HG02678 (cell line): ENCODE data around the gene PCED1B.
"Not testable (repeated sequence)": the region's sequence is repeated elsewhere in the genome, so short reads cannot be mapped to it uniquely, and the experiment has no call there.

Experiments
- ATAC-seq: cut with Tn5 transposase; IDR thresholded peaks from one replicate; pipeline ENCODE4 v1.9.1; 2021; ENCODE audit warnings: mild to moderate bottlenecking, moderate library complexity; ENCODE audit not compliant: unreplicated experiment

PCED1B gene

DNA sequence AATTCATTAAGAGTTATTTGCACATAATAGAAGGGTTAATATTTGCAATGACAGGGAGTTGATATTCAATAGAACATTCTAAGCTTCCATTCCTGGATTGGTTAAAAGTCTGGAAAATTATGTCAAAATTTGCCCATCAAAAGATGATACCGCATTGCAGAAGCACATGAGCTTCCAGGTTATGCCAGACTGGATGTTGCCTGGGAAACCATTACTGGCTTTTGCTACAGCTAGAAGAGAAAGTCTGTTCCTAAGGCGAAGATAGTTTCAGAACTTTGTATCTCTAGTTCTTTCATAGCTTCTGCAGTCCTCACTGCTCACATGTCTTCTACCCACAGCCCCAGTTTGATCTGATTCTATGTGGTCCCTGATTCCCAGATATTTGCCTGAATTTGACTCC lies 122.8 kb downstream of the PCED1B start:
- no peak for ATAC-seq

DNA sequence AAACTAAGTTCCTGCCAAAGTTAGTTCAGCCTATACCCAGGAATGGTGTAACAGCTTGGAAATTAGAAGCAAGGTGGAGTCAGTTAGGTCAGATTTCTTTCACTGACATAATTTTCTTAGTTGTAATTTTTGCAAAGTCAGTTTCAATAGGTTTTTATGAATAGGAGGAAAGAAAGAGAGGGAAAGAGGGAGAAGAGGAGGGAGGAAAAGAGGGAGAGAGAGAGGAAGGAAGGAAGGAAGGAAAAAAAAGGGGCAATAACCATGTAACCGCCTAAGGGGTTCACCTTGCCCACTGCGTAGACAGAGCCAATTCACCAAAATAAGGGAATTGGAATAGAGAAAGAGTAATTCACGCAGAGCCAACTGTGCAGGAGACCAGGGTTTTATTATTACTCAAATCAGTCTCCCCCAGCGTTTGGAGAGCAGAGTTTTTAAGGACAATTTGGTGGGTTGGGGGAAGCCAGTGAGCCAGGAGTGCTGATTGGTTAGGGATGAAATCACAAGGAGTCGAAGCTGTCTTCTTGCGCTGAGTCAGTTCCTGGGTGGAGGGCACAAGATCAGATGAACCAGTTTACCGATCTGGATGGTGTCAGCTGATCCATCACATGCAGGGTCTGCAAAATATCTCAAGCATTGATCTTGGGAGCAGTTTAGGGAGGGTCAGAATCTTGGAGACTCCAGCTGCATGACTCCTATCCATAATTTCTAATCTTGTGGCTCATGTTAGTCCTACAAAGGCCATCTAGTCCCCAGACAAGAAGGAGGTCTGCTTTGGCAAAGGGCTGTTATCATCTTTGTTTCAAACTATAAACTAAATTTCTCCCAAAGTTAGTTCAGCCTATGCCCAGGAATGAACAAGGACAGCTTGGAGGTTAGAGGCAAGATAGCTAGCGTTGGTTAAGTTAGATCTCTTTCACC lies 126.4 kb downstream of the PCED1B start:
- no peak for ATAC-seq

DNA sequence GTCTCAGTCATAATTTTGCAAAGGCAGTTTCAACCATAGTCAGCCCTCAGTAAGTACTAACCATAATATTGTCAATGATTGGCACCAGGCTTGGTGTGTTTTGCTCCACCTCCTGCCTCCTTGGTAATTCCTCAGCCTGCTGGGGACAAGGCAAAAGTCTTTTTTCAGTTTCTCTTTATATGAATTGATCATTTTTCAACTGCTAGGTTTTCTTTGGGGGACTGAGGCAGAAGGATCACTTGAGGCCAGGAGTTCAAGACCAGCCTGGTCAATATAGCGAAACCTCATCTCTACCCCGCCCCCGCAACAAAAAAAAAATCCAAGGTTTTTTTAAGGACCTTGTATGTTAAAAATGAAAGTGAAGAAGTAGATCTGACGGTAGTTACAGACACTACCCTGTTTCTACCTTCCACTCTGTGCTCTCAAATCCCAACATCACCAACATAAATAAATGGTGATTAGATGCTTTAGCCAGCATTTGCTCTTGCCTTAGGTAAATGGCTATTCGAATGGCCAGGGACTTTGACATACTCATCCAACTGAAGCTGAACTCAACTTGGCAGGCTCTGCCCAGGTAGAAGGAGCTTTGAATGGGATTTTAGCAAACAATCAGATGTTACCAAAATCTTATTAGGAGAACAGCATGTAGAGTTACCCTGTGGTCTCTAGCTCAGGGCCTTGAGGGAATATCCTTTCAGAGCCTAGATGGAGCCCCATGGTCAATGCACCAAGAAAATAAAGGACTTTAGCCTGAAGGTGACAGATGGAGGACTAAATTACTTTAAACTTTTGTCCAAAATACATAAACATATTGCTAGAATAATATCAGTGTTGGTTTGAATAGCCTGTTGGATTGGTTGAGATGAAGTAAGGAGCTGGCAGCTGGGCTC lies 127.3 kb downstream of the PCED1B start:
- no peak for ATAC-seq

DNA sequence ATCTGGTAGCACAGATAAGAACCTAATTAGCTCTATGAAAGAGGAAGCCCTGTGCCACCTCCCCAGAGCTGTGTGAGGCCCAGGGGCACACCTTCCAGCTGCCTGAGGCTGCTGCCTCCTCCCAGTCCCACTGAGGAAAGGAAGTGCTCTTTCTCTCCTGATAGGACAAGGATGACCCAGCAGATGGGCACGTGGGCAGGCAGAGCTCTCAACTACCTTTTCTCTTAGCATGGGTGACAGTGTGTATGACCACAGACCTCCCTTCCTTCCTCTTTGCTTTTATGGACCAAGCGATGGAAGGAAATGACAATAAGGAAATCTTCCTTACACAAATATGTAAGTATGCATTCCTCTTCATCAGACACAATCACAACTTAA lies 127.9 kb downstream of the PCED1B start:
- ATAC-seq: peak; percentile 70

DNA sequence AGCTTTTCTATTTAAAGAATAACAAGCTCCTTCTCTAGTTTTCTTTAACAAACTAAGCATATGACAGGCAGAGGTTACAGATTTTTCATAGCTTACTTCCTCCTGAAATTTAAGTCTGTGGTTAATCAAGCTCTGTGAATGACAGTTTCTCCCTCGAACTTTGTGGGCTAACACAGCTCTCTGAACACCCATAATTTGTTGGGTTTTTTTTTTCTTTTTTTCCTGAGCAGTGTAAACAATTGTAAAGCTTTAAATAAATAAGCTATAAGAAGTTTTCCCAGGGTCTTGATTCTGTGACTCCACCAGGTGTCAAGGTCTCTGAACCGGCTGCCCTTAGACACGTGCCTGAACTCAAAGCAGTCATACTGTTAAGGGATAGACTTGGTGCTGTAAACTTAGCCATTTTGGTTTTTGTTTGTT lies 128.4 kb downstream of the PCED1B start:
- peak; percentile 77 for ATAC-seq

DNA sequence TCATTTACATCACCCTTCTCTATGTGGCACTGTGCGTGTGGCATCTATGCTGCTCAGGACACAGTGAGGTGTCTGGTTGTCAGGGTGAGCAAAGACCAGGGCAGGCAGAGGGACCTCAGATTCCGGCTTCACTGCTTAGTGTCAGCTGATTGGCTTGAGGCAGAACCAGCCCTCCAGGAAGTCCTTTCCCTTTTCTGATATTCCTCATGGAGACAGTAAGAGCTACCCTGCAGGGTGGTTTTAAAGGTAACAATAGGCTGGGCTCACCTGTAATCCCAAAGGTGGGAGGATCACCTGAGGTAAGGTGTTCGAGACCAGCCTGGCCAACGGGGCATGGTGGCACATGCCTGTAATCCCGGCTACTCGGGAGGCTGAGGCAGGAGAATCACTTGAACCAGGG lies 129.6 kb downstream of the PCED1B start:
- ATAC-seq: no peak

DNA sequence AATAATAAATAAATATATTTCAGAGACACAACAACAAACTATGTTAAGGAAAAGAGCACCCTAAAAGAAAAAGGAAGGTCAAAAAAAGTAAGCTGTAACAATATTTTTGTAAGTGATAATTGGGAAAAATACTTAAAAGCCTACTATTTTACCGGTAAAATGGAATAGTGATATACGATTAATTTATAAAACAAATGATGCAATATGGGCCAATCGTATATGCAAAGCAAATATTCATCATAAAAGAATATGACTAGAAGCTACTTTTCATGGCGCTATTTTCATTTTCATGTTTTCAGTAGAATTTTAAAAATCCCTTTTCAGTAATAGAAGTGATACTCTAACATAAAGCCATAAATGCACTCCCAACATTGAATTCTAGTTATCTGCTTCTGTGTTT lies 131.4 kb downstream of the PCED1B start:
- ATAC-seq: no peak

DNA sequence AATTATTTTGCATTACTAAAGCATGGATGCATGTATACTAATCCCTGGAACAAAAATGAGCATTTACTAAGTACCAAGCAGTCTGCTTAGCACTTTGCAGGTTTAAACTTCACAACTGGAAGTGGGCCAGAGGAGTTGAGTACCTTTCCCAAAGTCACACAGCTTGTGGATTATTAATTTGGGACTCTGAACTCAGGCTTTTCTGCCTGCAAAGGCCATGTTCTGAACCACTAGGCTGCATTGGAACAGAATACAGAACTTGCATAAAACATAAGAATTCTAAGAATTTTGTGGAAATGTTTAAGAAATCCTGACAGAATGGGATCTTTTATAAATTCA lies 133.2 kb downstream of the PCED1B start:
- no peak for ATAC-seq

DNA sequence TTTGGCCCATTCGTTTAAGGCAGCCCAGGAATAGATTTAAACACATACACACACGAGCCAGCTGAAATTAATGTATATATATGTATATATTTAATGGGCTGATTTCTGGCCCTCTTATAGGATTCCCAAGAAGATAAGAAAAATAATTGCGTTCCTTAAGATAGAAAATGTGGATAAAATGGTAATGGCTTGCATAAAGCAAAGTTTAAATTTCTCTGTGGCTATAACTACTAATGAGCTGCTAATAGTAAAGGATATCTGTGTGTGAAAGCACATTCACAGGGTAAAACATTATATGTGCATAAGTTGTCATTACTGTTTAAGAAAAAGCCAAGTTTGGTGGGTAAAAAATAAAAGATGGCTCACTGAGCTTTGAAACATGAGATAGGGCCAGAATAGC lies 134.0 kb downstream of the PCED1B start:
- no peak for ATAC-seq

DNA sequence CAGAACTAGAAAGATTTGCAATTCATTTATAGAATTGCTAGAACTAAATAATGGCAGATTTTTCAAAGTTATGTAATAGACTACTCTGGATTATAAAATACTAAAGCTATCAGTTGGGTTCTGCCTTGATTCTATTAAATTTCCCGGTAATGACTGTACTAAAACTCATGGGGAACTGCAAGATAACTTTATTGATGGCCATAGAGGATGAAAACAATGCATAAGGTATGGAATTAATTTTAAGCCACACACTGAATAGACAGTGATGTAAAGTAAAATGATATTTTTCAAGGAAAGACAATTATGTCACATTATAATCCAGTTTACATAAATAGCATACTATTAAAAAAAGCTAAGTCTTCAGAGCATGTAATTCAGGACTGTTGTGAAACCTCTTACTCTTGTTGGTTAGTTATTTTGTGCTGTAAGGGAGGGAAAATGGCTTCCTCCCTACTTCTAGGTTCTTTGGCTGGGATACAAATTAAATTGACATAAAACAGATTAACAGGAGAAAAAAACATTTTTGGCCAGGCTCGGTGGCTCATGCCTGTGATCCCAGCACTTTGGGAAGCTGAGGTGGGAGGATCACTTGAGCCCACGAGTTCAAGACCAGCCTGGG lies 134.7 kb downstream of the PCED1B start:
- ATAC-seq: no peak

DNA sequence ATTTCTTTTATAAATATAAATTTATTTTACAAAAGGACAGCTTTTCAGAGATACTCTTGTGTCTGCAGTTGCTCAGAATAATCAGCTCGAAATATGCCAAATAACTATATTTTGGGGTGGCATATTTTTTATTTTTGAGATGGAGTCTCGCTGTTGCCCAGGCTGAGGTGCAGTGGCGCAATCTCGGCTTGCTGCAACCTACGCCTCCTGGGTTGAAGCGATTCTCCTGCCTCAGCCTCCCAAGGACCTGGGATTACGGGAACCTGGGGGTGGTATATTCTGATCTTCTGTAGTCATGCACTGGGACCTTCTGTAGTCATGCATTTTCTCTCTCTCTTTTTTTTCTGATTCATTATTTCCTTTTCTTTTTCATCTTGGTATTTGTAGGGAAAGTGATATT lies 135.3 kb downstream of the PCED1B start:
- ATAC-seq: no peak

DNA sequence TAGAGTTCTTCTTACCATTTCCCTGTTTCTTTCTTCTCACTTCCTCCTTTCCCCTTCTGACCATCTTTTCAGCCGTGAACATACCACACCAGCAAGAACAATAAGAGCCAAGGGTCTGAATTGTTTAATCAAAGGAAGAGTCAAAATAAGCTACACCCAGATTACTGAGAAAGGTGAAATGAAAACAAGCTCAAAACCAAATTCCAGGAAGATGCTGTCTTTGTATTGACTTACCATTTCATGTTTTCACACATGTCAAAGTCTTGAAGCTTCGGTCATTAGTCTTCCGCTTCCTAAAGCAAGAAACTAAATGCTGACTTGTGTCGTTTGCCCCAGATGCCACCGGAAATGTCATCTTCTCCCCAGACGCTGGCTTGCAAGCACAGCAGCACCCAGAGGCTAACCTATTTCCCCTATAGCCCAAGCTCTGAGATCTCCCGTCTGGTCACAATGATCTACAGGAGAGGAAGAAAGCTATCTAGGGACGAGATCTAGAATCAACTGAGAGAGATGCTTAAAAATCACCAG lies 136.8 kb downstream of the PCED1B start:
- ATAC-seq: peak; percentile 83

DNA sequence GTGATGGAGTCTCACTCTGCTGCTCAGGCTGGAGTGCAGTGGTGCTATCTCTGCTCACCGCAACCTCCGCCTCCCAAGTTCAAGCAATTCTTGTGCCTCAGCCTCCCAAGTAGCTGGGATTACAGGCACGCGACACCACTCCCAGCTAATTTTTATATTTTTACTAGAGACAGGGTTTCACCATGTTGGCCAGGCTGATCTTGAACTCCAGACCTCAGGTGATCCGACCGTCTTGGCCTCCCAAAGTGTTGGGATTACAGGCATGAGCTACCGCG lies 138.1 kb downstream of the PCED1B start:
- not testable (repeated sequence) for ATAC-seq

DNA sequence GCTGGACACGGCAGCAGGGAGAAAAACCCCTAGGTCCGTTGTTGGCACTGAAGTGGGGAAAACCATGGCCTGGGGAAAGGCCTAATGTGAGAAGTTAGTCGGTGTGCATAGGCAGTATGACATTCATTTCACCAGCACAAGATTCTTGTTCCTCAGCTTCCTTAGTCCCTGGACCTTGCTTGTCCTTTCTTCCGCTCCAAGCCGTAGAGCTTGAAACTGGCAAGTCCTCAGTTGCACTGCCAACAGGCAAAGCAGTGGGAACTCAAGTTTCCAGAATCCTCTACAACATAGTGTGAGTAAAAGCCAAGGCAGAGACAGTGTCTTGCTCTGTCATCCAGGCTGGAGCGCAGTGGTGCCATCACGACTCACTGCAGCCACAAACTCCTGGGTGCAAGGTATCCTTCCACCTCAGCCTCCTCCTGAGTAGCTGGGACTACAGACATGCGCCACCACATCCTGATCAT lies 138.8 kb downstream of the PCED1B start:
- peak; percentile 32 for ATAC-seq

DNA sequence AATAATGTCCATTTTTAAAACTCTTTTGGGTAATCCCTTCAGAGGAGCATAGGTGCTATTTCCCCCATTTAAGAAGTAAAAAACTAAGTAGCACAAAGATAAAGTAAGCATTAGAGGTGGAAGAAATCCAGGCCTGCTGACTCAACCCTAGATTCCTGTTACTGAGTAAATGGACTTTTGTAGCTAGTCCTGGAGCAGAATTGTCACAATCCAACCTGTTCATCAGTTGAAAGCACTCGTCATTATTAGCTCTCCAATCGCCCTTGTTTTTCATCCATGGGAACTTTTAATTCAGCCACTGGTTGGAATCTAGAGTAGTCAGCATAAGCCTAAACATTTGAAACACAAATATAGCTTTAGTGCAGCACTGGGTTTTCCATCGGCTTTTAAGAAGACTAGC lies 139.8 kb downstream of the PCED1B start:
- ATAC-seq: no peak

DNA sequence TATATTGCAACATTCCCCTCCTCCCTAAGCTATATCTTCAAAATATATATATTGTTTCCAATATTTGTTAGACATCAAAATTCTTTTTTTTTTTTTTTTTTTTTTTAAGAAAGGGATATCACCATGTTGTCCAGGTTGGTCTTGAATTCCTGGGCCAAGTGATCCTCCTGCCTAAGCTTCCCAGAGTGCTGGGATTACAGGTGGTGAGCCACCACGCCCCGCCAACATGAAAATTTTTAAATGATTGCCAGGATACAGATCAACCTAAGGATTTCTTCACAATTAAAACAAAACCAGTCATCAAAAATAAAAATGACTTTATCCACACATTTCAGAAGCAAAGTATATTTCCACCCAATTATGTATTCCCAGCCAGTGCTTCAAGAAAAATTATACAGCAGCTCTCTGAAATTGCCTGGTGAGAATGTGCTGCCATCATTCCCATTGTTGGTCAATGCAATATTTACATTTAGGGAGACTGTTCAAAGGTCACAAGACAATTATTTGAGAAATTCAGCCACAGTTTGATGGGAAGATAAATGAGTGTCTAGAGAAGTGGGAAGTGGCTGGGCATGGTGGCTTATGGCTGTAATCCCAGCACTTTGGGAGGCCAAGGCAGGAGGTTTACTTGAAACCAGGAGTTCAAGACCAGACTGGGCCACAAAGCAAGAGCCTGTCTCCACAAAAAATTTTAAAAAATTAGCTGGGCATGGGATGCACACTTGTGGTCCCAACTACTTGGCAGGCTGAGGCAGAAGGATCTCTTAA lies 142.0 kb downstream of the PCED1B start:
- no peak for ATAC-seq

DNA sequence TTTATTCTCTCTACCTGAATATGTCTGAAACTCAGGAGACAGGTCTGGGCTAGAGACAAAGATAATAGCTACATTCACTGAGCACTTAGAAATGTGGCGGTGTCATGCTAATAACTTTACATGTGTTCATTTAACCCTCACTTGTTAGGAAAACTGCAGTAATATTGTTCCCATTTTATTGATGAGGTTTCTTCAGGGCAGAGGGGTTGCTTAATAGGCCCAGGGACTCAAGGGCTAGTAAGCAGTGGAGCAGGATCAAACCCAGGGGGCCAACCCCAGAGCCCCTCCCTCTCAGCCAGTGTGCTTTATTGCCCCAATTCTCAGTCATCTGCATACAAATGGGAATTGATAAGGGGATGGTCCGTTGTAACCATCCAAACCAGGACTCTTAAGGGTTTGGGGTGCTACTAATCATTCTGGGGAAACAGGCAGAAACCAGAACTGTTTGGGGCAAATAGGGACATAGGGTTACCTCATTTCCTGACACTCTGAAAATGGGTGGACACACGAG lies 143.2 kb downstream of the PCED1B start:
- ATAC-seq: no peak

DNA sequence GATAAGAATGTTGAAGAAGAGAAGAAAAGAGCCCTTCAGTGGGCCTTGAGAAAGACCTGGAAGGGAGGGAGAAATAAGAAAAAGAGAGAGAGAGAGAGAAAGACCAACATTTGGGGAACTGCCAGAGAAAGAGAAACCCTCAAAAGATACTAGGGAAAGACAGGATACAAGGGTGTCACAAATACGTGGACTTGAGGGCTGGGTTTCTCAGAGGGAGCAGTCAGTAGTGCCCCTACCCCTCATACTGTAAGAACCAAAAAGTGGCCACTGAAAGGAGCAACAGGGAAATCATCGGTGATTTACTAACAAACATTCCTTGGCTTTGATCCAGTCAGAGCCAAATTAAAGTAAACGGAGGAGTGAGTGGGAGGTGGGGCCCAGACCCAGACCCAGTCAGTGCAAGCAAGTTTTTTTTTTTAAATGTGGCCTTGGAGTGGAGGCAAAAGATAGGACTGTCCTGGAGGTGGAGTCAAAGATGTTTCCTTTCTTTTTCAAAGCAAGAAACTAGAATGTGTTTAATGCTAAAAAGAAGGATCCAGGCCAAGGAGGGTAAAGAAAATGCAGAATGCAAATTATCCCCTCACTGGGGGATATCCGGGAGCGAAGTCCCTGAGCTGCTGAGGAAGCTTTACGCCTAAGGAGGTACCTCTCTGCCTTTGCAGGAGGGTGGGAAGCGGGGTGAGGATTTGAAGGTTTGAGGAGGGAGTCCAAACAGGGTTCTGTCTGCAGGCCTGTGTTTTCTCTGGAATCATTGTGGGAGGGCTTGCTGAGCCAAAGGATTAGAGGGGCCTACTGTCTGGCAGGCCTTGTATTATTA lies 143.8 kb downstream of the PCED1B start:
- no peak for ATAC-seq

DNA sequence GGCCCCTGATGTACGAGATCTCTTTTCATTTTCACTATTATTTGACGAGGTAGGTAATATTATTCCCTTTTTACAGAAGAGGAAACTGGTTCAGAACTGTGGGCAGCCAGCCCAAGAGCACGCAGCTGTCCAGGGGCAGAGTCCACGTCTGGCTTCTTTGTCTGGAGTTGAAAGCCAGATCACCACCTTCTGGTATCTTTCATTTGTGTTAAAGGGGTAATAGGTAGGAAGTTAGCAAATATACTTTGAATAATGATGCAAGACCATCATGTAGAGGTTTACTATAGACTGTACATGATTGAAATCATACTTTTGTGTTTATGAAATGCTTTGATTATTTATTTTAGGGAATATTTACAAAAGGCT lies 144.4 kb downstream of the PCED1B start:
- no peak for ATAC-seq
